GM12872 (cell line): ENCODE measurements around the gene NR2C2.

Source experiments
- CTCF ChIP-seq: IDR thresholded peaks from 3 replicates; pipeline ENCODE4 v1.5.1; 2011; ENCODE audit warnings: low read depth, mild to moderate bottlenecking, low read length, moderate library complexity; ENCODE audit not compliant: insufficient read depth

NR2C2 gene

DNA sequence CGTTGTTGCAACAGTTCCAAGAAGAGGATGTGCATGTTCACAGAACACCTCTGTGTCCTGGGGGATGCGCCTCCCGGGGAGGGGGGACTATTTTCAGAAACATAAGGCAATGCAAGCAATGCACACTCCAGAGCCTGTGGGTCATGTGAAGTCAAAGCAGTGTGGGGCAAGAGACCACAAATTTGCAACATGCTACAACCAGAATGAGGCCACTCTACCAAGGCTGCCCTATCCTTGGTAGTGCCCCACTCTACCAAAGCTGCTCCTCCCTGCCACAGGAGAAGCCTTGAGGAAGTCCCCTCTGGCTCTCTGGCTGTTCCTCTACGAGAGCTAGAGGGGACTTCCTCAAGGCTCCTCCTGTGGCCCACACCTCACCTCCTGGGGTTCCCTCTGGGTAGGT lies 8.4 kb upstream of the NR2C2 start:
- TF ChIP-seq CTCF = no peak

GRCh38 chr3:14941871-14942270 lies 5.5 kb upstream of the NR2C2 start:
- no peak for TF ChIP-seq CTCF

DNA sequence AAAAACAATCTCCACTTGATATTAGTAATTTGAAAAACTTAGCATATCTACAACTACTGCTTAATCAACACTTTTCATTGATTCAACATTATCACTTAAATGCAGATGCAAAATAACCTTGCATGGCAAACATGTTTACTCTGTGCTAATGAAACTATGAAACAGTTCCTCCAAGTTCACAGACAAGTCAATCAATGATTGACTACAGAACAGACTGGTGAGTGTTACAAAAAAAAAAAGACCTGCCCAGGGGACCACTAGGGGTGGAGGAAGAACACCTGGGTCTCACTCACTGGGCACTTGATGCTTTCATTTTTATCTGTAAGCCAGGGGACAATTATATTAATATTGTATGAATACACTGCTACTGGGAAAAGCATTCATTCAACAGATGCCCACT lies 4.3 kb upstream of the NR2C2 start:
- no peak for TF ChIP-seq CTCF

DNA sequence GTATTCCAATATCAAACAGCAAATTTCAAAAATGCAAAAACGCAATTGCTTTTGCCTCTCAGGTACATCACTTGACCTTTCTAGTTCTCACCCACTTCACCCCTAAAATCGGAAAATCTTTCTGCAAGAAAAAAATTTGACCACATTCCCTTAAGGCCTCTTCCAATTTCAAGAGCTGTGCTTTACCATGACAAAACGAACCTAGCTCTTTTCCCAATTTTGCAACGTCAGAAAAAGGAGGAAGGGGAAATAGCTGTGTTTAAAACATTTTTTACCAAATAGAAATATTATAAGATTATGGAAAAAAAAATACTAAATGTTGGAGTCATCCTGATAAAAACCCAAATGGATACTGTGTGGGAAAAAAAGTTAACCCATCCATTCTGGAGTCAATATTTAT lies 1.1 kb upstream of the NR2C2 start:
- no peak for TF ChIP-seq CTCF

- no peak for TF ChIP-seq CTCF
Measured at GRCh38 chr3:14946739-14947099, 664 bp upstream of the NR2C2 start.

DNA sequence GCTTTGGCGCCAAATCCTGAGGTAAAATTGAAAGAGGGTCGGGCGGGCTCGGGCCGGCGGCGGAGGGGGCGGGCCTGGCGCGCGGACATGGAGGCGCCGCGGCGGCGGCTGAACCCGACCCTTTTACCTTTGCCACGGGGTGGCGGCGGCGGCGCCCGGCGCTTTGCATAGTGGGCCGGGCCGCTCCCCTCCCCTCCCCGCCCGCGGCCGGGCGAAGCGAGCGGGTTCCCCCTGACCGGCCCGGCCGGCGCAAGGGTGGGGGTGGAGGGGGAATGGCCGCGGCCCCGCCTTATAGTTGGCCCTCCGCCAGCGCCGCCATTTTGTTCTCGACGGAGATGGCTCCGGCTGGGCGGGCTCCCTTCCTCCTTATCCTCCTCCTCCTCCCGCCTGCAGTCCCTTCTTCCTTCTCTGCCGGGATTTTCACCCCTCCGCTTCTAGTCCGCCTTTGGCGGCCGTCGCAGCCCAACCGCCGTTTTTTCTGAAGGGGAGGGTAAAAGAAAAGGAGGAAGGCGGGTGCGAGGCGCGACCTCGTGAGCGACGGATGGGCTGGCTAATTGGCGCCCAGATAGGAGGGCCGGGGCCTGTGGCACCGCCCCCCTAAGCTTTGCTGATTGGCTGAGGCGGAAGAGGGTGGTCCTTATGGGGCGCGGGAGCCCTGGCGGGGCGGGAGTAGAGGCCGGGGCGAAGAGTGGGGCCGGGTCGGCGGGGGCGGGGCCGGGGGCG lies 664 bp downstream of the NR2C2 start:
- TF ChIP-seq CTCF = no peak

DNA sequence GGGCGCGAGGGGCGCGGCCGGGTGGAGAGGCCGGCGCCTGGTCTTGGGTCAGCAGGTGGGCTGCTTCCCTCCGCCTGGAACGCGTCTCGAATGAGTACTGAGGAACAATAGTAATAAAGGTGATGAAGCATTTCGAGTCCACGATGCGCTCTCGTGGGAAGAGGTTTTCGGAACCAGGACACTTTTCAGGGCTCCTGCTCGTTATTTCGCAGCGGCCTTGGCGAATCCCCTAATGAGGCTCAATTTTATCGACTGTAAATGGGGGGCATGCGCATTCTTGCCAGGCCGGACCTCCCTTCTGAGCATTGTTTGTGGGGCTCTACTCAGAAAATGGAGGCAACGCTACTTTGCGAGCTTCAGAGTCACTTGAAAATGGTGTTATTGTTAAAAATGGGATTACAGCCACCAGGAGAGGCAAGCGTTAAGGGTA lies 1.2 kb downstream of the NR2C2 start:
- no peak for TF ChIP-seq CTCF
